ENCODE data around the gene GALNT2.

GRCh38 chr1:230319014-230319747, 252.1 kb downstream of the GALNT2 start:
- TF ChIP-seq REST (IDR thresholded peaks at IDR 0.05; ENCODE audit: insufficient read depth in 1 of 2, low read depth in 2 of 2, low read length in 2 of 2) (no peak), POLR2AphosphoS5 (IDR thresholded peaks at IDR 0.05; ENCODE audit: low read depth, low read length) (no peak), TAF1 (IDR thresholded peaks at IDR 0.05; ENCODE audit: borderline replicate concordance, insufficient read depth, low read length) (no peak)
